HepG2 (cell line): ENCODE measurements around the gene PAQR5. TPM values are rescaled to one million over a fixed set of nuclear protein-coding genes. Genes with fewer than 3 reads are reported as not detected.

Experiments
- ATAC-seq: fragments of 200-7000 bp; cut with Tn5 transposase; 3 replicates; pipeline ENCODE4 v1.9.1; 2020; ENCODE audit warnings: mild to moderate bottlenecking, moderate library complexity
- BruUV-seq: library from RNA; stranded (reverse); fragments of 400-500 nt; replicated peaks from 2 replicates; lab custom pipeline; 2021; lab: Mats Ljungman, UMichigan
- CTCF ChIA-PET: fragments of 300-600 bp; formaldehyde crosslinking; extraction: SDS; loops from one replicate; lab custom pipeline; 2021; ENCODE audit warnings: low total read pairs, inconsistent platforms, low intra/inter-chr PET ratio; lab: Yijun Ruan, JAX
- POLR2A ChIA-PET: fragments of 350-600 bp; sonication (Branson Sonifier 250); formaldehyde crosslinking; loops from one replicate; lab custom pipeline; 2020; ENCODE audit warnings: antibody characterized with exemption, inconsistent platforms; lab: Yijun Ruan, JAX
- DNase-seq: peaks from one replicate; pipeline ENCODE4 v3.0.0-alpha.2; 2015; ENCODE audit warnings: low spot score
- FAIRE-seq: peaks from 3 replicates; lab custom pipeline; 2011; peaks lifted over from hg19 to GRCh38; lab: Jason Lieb, UNC
- H2AFZ ChIP-seq: one replicate; pipeline ENCODE4 v1.6.1; 2011; ENCODE audit warnings: low read length, inconsistent platforms
- H3K27ac ChIP-seq: fragments of 300-600 bp; 3 replicates; pipeline ENCODE4 v1.8.0; 2011; ENCODE audit warnings: mixed run types, mild to moderate bottlenecking, mixed read lengths, low read length, inconsistent platforms; ENCODE audit not compliant: insufficient read depth; ENCODE audit errors: extremely low read length
- H3K27me3 ChIP-seq, 2 experiments: fragments of 200-600 bp in 1 of 2; 2 replicates in 1 of 2; 3 replicates in 1 of 2; pipeline versions ENCODE4 v1.6.0 to v1.8.0; 2011; ENCODE audit warnings: low read length in 2 of 2, mild to moderate bottlenecking in 2 of 2, moderate library complexity in 2 of 2, inconsistent platforms in 1 of 2; ENCODE audit not compliant: insufficient read depth in 2 of 2, control insufficient read depth in 1 of 2
- H3K36me3 ChIP-seq, 2 experiments: fragments of 200-600 bp in 1 of 2; replicated peaks in 1 of 2; 2 replicates in 1 of 2; 3 replicates in 1 of 2; pipeline versions ENCODE4 v1.5.1 to v1.8.0; 2011; ENCODE audit warnings: low read length in 2 of 2, inconsistent platforms in 1 of 2; ENCODE audit not compliant: insufficient read depth in 2 of 2, control insufficient read depth in 1 of 2
- H3K4me1 ChIP-seq: 2 replicates; pipeline ENCODE4 v1.5.1; 2012; ENCODE audit warnings: low read length, inconsistent platforms; ENCODE audit not compliant: insufficient read depth
- H3K4me2 ChIP-seq: 2 replicates; pipeline ENCODE4 v1.6.0; 2011; ENCODE audit warnings: low read depth, low read length, inconsistent platforms
- H3K4me3 ChIP-seq, 3 experiments: fragments of 200-600 bp in 1 of 3; sonication (generic), shearing (Covaris generic) in 1 of 3; replicated peaks in 1 of 3; 2 replicates each; pipeline ENCODE4 v1.5.1; 2011 to 2016; ENCODE audit warnings: low read length in 3 of 3, inconsistent platforms in 2 of 3, low read depth in 2 of 3, mild to moderate bottlenecking in 2 of 3, control low read depth in 1 of 3, mixed read lengths in 1 of 3; ENCODE audit not compliant: insufficient read depth in 1 of 3
- H3K79me2 ChIP-seq: one replicate; pipeline ENCODE4 v1.6.1; 2011; ENCODE audit warnings: low read length, inconsistent platforms; ENCODE audit not compliant: insufficient read depth
- H3K9ac ChIP-seq: 2 replicates; pipeline ENCODE4 v1.6.0; 2011; ENCODE audit warnings: mild to moderate bottlenecking, low read depth, low read length, inconsistent platforms; ENCODE audit not compliant: insufficient read depth
- H3K9me3 ChIP-seq: 2 replicates; pipeline ENCODE4 v1.5.1; 2012; ENCODE audit warnings: mild to moderate bottlenecking, low read length
- H4K20me1 ChIP-seq: 2 replicates; pipeline ENCODE4 v1.6.0; 2011; ENCODE audit warnings: inconsistent platforms, mild to moderate bottlenecking, low read length, moderate library complexity; ENCODE audit not compliant: insufficient read depth
- HDAC1 ChIP-seq: sonication (generic); formaldehyde crosslinking; IDR thresholded peaks from 2 replicates; pipeline ENCODE4 v1.5.1; 2020; ENCODE audit warnings: mild to moderate bottlenecking, missing genetic modification reagents
- SAP130 ChIP-seq: IDR thresholded peaks from 2 replicates; pipeline ENCODE4 v1.6.1; 2016; ENCODE audit warnings: low read depth
- SETDB1 ChIP-seq: sonication (generic); formaldehyde crosslinking; IDR thresholded peaks from 2 replicates; pipeline ENCODE4 v1.5.1; 2020; ENCODE audit warnings: missing genetic modification reagents, mild to moderate bottlenecking, borderline replicate concordance
- WGBS: methylation state at CpG from one replicate; pipeline ENCODE4 v1.1.6; 2017; ENCODE audit warnings: low lambda C conversion rate; 5-methylcytosine and 5-hydroxymethylcytosine counted together
- in situ Hi-C: cut with HindIII; loops from 2 replicates; pipeline ENCODE4 v1.10.0; 2017; ENCODE audit warnings: low pct_unique_long_range_greater_than_20kb; ENCODE audit not compliant: extremely low pct_ligation_motif_present
- intact Hi-C: fragments of 100-400 bp; cut with micrococcal nuclease; formaldehyde crosslinking; loops from one replicate; pipeline ENCODE4 v1.10.0; 2022; ENCODE audit not compliant: unreplicated experiment
- polyA plus RNA-seq, 8 experiments: library from polyadenylated mRNA; depleted of rRNA in 3 of 8; stranded (reverse) in 7 of 8; unstranded in 1 of 8; fragments of >200 nt; fragmentation: Illumina TruSeq in 4 of 8; extraction: Trizol in 4 of 8; gene quantifications; 2 replicates each; pipeline versions ENCODE4 v1.2.1 to v1.2.3, GENCODE V29; 2011 to 2016; ENCODE audit warnings: low read depth in 4 of 8, missing spikeins in 1 of 8, mixed read lengths in 1 of 8; ENCODE audit not compliant: insufficient read depth in 1 of 8
- total RNA-seq, 5 experiments: library from RNA; depleted of rRNA; stranded (reverse); fragments of >200 nt; fragmentation: Illumina TruSeq; extraction: Trizol; gene quantifications; 2 replicates each; pipeline ENCODE4 v1.2.3, GENCODE V29; 2016; ENCODE audit warnings: low read depth in 1 of 5
- TF ChIP-seq, protein P1 (sequence below): sonication (generic); formaldehyde crosslinking; IDR thresholded peaks from 2 replicates; pipeline ENCODE4 v1.4.0; 2020; ENCODE audit warnings: missing genetic modification reagents, low read depth, mild to moderate bottlenecking, borderline replicate concordance

PAQR5 gene
- total and polyA plus RNA-seq, 2 of the 13 experiments (the other 11 are each of a cell fraction or from before 2014, with no cell fraction given) = 0.53 to 1.3 TPM

DNA sequence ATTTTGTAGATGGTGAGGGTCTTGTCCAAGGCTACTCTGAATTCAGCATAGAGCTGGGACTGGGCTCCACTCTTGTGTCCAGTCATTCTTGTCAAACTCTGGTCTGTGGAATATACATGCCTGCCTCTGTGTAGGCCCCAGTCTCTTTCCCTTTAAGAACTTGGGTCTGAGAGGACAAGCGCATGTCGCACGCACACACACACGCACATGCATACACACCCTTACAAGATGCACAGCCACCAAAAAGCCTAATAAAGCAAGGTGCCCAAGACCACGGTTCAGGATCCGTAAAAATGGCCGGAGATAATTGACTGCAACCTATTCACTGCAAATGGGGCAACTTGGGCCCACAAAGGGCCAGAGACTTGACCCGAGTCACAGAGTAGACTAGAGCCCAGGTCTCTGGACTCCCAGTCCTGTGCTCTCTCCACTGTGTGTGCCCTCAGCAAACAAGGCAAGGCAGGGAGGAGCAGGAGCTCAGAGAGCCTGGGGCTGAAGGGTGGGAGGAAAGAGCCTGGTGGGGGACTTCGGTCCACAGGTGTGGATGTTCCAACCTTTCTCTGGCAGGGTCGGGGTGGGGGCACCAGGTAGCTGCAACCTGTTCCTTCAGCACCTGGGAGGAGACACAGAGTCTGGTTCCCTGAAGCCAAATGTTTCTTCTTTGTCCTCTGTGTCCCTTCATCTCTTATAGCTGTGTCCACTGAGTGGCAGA, 914 bp upstream of the PAQR5 start:
- BruUV-seq = no TSS peak
- H3K9me3 ChIP-seq = no peaks in the 10 kb centered on the region
- peaks cover 9 to 74% of the 10 kb centered on the region in 2 experiments for H3K27me3 ChIP-seq
- in situ Hi-C loops (no loop called here), intact Hi-C loops (no loop called here)
- no peaks in the 10 kb centered on the region for H3K79me2 ChIP-seq
- H3K27ac ChIP-seq = no peak overlapping the region
- DNase-seq (no peak), ATAC-seq (no peak), FAIRE-seq (no peak)
- TF ChIP-seq, protein P1, sequence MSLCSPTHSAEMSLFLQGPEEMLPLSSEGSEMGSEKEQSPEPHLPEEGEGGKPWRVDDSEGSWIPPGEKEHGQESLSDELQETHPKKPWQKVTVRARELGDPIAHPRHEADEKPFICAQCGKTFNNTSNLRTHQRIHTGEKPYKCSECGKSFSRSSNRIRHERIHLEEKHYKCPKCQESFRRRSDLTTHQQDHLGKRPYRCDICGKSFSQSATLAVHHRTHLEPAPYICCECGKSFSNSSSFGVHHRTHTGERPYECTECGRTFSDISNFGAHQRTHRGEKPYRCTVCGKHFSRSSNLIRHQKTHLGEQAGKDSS (CRISPR knock-in tag) = peak; percentile 78; the same call in 1 of the 2 replicates
- TF ChIP-seq SAP130 = no peak
- no peak overlapping the region for H3K4me3 ChIP-seq
- CTCF ChIA-PET = no interaction called here
- no peaks in the 10 kb centered on the region for H3K36me3 ChIP-seq
- H2AFZ ChIP-seq = no peak overlapping the region
- H3K9ac ChIP-seq = no peak overlapping the region
- H3K4me2 ChIP-seq = no peak overlapping the region
- WGBS = 60% methylated on average over 10 of the region's 10 CpGs
- H4K20me1 ChIP-seq = peaks cover 3% of the 10 kb centered on the region; the same call in 1 of the 2 replicates
- POLR2A ChIA-PET = no interaction called here
- peaks cover 7% of the 10 kb centered on the region; the same call in 1 of the 2 replicates for H3K4me1 ChIP-seq

DNA sequence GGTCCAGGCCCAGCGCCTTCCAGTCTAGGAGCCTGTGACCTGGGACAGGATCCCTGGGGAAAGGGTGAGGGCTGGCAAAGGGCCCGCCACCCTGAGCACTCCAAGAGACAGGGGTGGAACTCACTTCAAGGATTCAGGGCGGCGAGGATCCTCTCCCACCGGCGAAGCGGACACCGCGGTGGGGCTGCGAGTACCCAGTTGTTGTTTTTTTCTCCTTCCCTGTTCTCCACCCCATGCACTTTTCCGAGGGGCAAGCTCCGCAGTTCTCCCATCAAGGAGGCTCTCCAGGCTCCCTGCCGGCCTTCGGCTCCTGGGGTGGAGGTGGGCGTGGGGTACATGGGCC, 387 bp upstream of the PAQR5 start:
- 74% methylated on average over 12 of the region's 15 CpGs for WGBS
- TF ChIP-seq HDAC1 (CRISPR knock-in tag) (0 out of 2 replicates have a peak, but pooled peaks have one; percentile 11), SETDB1 (no peak)
- peak; percentile 30 for ATAC-seq
- Histone ChIP-seq H4K20me1 (peaks cover 3% of the 10 kb centered on the region; the same call in 1 of the 2 replicates), H3K79me2 (no peaks in the 10 kb centered on the region), H3K27ac (no peak overlapping the region), H3K9me3 (no peaks in the 10 kb centered on the region), H3K4me3 (peak overlapping the region in 1 of 3 experiments; percentile 71; a peak in 2 of 6 replicates), H2AFZ (no peak overlapping the region), H3K9ac (no peak overlapping the region), H3K4me1 (peaks cover 7% of the 10 kb centered on the region; the same call in 1 of the 2 replicates), H3K27me3 (peaks cover 9 to 71% of the 10 kb centered on the region in 2 experiments), H3K4me2 (peak overlapping the region; percentile 70), H3K36me3 (no peaks in the 10 kb centered on the region)
- no peak for DNase-seq
- intact Hi-C loops (no loop called here), in situ Hi-C loops (no loop called here)
- POLR2A ChIA-PET = no interaction called here
- no peak for FAIRE-seq
- BruUV-seq = no TSS peak
- CTCF ChIA-PET = no interaction called here
